Measurements from ENCODE around the gene SORCS2.

Gene SORCS2

GRCh38 chr4:7474320-7474719 lies 282.0 kb downstream of the SORCS2 start:
- in situ Hi-C loops (cut with HindIII; ENCODE audit: low pct_ligation_motif_present, low sequenced_read_pairs): no loop called here
- no peak for TF ChIP-seq CTCF (IDR thresholded peaks at IDR 0.05; ENCODE audit: low read depth, low read length, missing control alignments)
- Histone ChIP-seq H3K36me3 (replicated peaks) (no peaks in the 10 kb centered on the region), H3K4me3 (ENCODE audit: low read depth, low read length) (no peak overlapping the region), H3K27ac (no peak overlapping the region), H3K27me3 (replicated peaks) (peaks cover 2% of the 10 kb centered on the region)
- DNase-seq: no peak

GRCh38 chr4:7475207-7475606 lies 282.9 kb downstream of the SORCS2 start:
- no peak for DNase-seq
- H3K27ac ChIP-seq: no peak overlapping the region
- in situ Hi-C loops (cut with HindIII; ENCODE audit: low pct_ligation_motif_present, low sequenced_read_pairs): no loop called here

GRCh38 chr4:7476820-7477219 lies 284.5 kb downstream of the SORCS2 start:
- no peak overlapping the region for H3K4me3 ChIP-seq (ENCODE audit: low read depth, low read length)
- H3K36me3 ChIP-seq (replicated peaks): no peaks in the 10 kb centered on the region
- H3K27ac ChIP-seq: no peak overlapping the region
- TF ChIP-seq CTCF (IDR thresholded peaks at IDR 0.05; ENCODE audit: low read depth, low read length, missing control alignments): no peak
- peaks cover 2% of the 10 kb centered on the region for H3K27me3 ChIP-seq (replicated peaks)
- in situ Hi-C loops (cut with HindIII; ENCODE audit: low pct_ligation_motif_present, low sequenced_read_pairs): no loop called here
- DNase-seq: no peak

More at GRCh38 chr4:7475207-7475606, 282.9 kb downstream of the SORCS2 start:
- Histone ChIP-seq H3K27me3 (replicated peaks) (peaks cover 2% of the 10 kb centered on the region), H3K36me3 (replicated peaks) (no peaks in the 10 kb centered on the region), H3K4me3 (ENCODE audit: low read depth, low read length) (no peak overlapping the region)
- no peak for TF ChIP-seq CTCF (IDR thresholded peaks at IDR 0.05; ENCODE audit: low read depth, low read length, missing control alignments)

GRCh38 chr4:7477695-7478094 lies 285.4 kb downstream of the SORCS2 start:
- H3K4me3 ChIP-seq (ENCODE audit: low read depth, low read length): no peak overlapping the region
- no peak for TF ChIP-seq CTCF (IDR thresholded peaks at IDR 0.05; ENCODE audit: low read depth, low read length, missing control alignments)
- no peak for DNase-seq
- H3K27me3 ChIP-seq (replicated peaks): no peaks in the 10 kb centered on the region
- H3K36me3 ChIP-seq (replicated peaks): no peaks in the 10 kb centered on the region
- in situ Hi-C loops (cut with HindIII; ENCODE audit: low pct_ligation_motif_present, low sequenced_read_pairs): no loop called here
- no peak overlapping the region for H3K27ac ChIP-seq

GRCh38 chr4:7478665-7479064 lies 286.3 kb downstream of the SORCS2 start:
- no peak overlapping the region for H3K4me3 ChIP-seq (ENCODE audit: low read depth, low read length)
- no peak for TF ChIP-seq CTCF (IDR thresholded peaks at IDR 0.05; ENCODE audit: low read depth, low read length, missing control alignments)
- no peak overlapping the region for H3K27ac ChIP-seq
- in situ Hi-C loops (cut with HindIII; ENCODE audit: low pct_ligation_motif_present, low sequenced_read_pairs): no loop called here
- no peak for DNase-seq
- H3K27me3 ChIP-seq (replicated peaks): no peaks in the 10 kb centered on the region
- no peaks in the 10 kb centered on the region for H3K36me3 ChIP-seq (replicated peaks)

- H3K36me3 ChIP-seq (replicated peaks): no peaks in the 10 kb centered on the region
- in situ Hi-C loops (cut with HindIII; ENCODE audit: low pct_ligation_motif_present, low sequenced_read_pairs): no loop called here
- no peak for TF ChIP-seq CTCF (IDR thresholded peaks at IDR 0.05; ENCODE audit: low read depth, low read length, missing control alignments)
- no peak for DNase-seq
- H3K4me3 ChIP-seq (ENCODE audit: low read depth, low read length): no peak overlapping the region
- H3K27ac ChIP-seq: no peak overlapping the region
- no peaks in the 10 kb centered on the region for H3K27me3 ChIP-seq (replicated peaks)
These were observed 288.1 kb downstream of the SORCS2 start for GRCh38 chr4:7480423-7480822.

All from brain microvascular endothelial cell (primary cell).